Esophagus (tissue), 2 donors: ENCODE results near the gene GCN1. TPM values are rescaled to one million over a fixed set of nuclear protein-coding genes. Genes with fewer than 3 reads are reported as not detected.

Source experiments
- H3K27ac ChIP-seq, 2 donors: one replicate each; pipeline ENCODE4 v1.5.1; 2013; ENCODE audit warnings: low read depth in 2 of 2, mild to moderate bottlenecking in 2 of 2, inconsistent platforms in 1 of 2, low read length in 1 of 2, moderate library complexity in 1 of 2
- H3K27me3 ChIP-seq, 2 donors: one replicate each; pipeline ENCODE4 v1.6.1; 2013; ENCODE audit warnings: low read length in 2 of 2, control low read depth in 1 of 2, mild to moderate bottlenecking in 1 of 2; ENCODE audit not compliant: insufficient read depth in 2 of 2, control insufficient read depth in 1 of 2
- H3K36me3 ChIP-seq, 2 donors: one replicate each; pipeline ENCODE4 v1.6.1; 2013; ENCODE audit warnings: low read length in 1 of 2; ENCODE audit not compliant: control insufficient read depth in 2 of 2, insufficient read depth in 2 of 2
- H3K4me1 ChIP-seq, 2 donors: one replicate each; pipeline ENCODE4 v1.6.1; 2013; ENCODE audit warnings: low read length in 1 of 2; ENCODE audit not compliant: control insufficient read depth in 2 of 2, insufficient read depth in 2 of 2
- H3K4me3 ChIP-seq, 2 donors: one replicate each; pipeline ENCODE4 v1.5.1; 2013; ENCODE audit warnings: low read length in 2 of 2, mild to moderate bottlenecking in 2 of 2, low read depth in 1 of 2, moderate library complexity in 1 of 2
- H3K9me3 ChIP-seq, 2 donors: one replicate each; pipeline ENCODE4 v1.6.1; 2013; ENCODE audit warnings: mild to moderate bottlenecking in 2 of 2, low read depth in 1 of 2, low read length in 1 of 2, moderate library complexity in 1 of 2; ENCODE audit not compliant: control insufficient read depth in 2 of 2, insufficient read depth in 1 of 2
- WGBS, 2 donors: extraction: QIAGEN DNeasy Blood & Tissue Kit; methylation state at CpG; one replicate each; pipeline ENCODE4 v1.1.7; 2013; 5-methylcytosine and 5-hydroxymethylcytosine counted together
- polyA plus RNA-seq, 2 donors: library from polyadenylated mRNA; stranded (reverse); fragments of 200-250 nt; gene quantifications; one replicate each; pipeline ENCODE4 v1.2.3, GENCODE V29; 2013
- donor health status: healthy with polysubstance abuse.
- donor health status: Bipolar disorder and iron deficiency.

The GCN1 gene
- polyA plus RNA-seq, 2 donors = 22.9 to 28.1 TPM

GRCh38 chr12:120139958-120140357 lies 54.6 kb downstream of the GCN1 start:
- H3K36me3 ChIP-seq = peaks cover 37 to 66% of the 10 kb centered on the region in 2 donors
- no peaks in the 10 kb centered on the region for H3K27me3 ChIP-seq
- H3K4me1 ChIP-seq = no peaks in the 10 kb centered on the region
- H3K4me3 ChIP-seq = no peak overlapping the region
- H3K27ac ChIP-seq = no peak overlapping the region
- H3K9me3 ChIP-seq = peaks cover 0 to 2% of the 10 kb centered on the region in 2 donors
- 72 to 78% methylated on average over 5 of the region's 5 CpGs for WGBS, 2 donors

- Histone ChIP-seq H3K4me1 (no peaks in the 10 kb centered on the region), H3K27me3 (no peaks in the 10 kb centered on the region), H3K27ac (no peak overlapping the region), H3K9me3 (peaks cover 0 to 2% of the 10 kb centered on the region in 2 donors), H3K4me3 (no peak overlapping the region), H3K36me3 (peaks cover 39 to 66% of the 10 kb centered on the region in 2 donors)
- WGBS, 2 donors = 94 to 96% methylated on average over 9 of the region's 9 CpGs
These were observed 56.1 kb downstream of the GCN1 start for GRCh38 chr12:120138366-120138765.

- Histone ChIP-seq H3K27ac (no peak overlapping the region), H3K27me3 (no peaks in the 10 kb centered on the region), H3K4me3 (no peak overlapping the region), H3K4me1 (no peaks in the 10 kb centered on the region), H3K36me3 (peaks cover 39 to 71% of the 10 kb centered on the region in 2 donors), H3K9me3 (peaks cover 0 to 2% of the 10 kb centered on the region in 2 donors)
- WGBS, 2 donors = 93% methylated on average over 11 of the region's 11 CpGs
These were observed 56.7 kb downstream of the GCN1 start for GRCh38 chr12:120137833-120138232.

GRCh38 chr12:120136093-120136770 lies 58.3 kb downstream of the GCN1 start:
- Histone ChIP-seq H3K4me1 (no peaks in the 10 kb centered on the region), H3K27ac (no peak overlapping the region), H3K9me3 (no peaks in the 10 kb centered on the region), H3K4me3 (no peak overlapping the region), H3K36me3 (peaks cover 43 to 72% of the 10 kb centered on the region in 2 donors), H3K27me3 (no peaks in the 10 kb centered on the region)
- 83 to 84% methylated on average over 11 of the region's 11 CpGs for WGBS, 2 donors

GRCh38 chr12:120134307-120134980 lies 60.1 kb downstream of the GCN1 start:
- H3K4me1 ChIP-seq = no peaks in the 10 kb centered on the region
- no peaks in the 10 kb centered on the region for H3K27me3 ChIP-seq
- H3K27ac ChIP-seq = no peak overlapping the region
- no peaks in the 10 kb centered on the region for H3K9me3 ChIP-seq
- no peak overlapping the region for H3K4me3 ChIP-seq
- peaks cover 49 to 78% of the 10 kb centered on the region in 2 donors for H3K36me3 ChIP-seq
- 93 to 97% methylated on average over 20 of the region's 20 CpGs for WGBS, 2 donors

GRCh38 chr12:120132863-120133385 lies 61.6 kb downstream of the GCN1 start:
- H3K9me3 ChIP-seq = no peaks in the 10 kb centered on the region
- WGBS, 2 donors = 87 to 94% methylated on average over 6 of the region's 6 CpGs
- no peak overlapping the region for H3K4me3 ChIP-seq
- H3K36me3 ChIP-seq = peaks cover 49 to 79% of the 10 kb centered on the region in 2 donors
- no peak overlapping the region for H3K27ac ChIP-seq
- H3K4me1 ChIP-seq = no peaks in the 10 kb centered on the region
- H3K27me3 ChIP-seq = no peaks in the 10 kb centered on the region

- peaks cover 49 to 79% of the 10 kb centered on the region in 2 donors for H3K36me3 ChIP-seq
- H3K4me1 ChIP-seq = no peaks in the 10 kb centered on the region
- H3K27ac ChIP-seq = no peak overlapping the region
- H3K9me3 ChIP-seq = no peaks in the 10 kb centered on the region
- no peaks in the 10 kb centered on the region for H3K27me3 ChIP-seq
- WGBS, 2 donors = 80 to 85% methylated on average over 9 of the region's 9 CpGs
- no peak overlapping the region for H3K4me3 ChIP-seq
These were observed 62.3 kb downstream of the GCN1 start for GRCh38 chr12:120132054-120132836.

GRCh38 chr12:120131116-120131515 lies 63.4 kb downstream of the GCN1 start:
- WGBS, 2 donors = 96% methylated on average over 15 of the region's 15 CpGs
- H3K36me3 ChIP-seq = peaks cover 43 to 71% of the 10 kb centered on the region in 2 donors
- no peaks in the 10 kb centered on the region for H3K4me1 ChIP-seq
- H3K27me3 ChIP-seq = no peaks in the 10 kb centered on the region
- no peak overlapping the region for H3K4me3 ChIP-seq
- H3K27ac ChIP-seq = no peak overlapping the region
- H3K9me3 ChIP-seq = no peaks in the 10 kb centered on the region

GRCh38 chr12:120130011-120130410 lies 64.5 kb downstream of the GCN1 start:
- H3K36me3 ChIP-seq = peaks cover 38 to 69% of the 10 kb centered on the region in 2 donors
- no peak overlapping the region for H3K27ac ChIP-seq
- H3K9me3 ChIP-seq = no peaks in the 10 kb centered on the region
- 90 to 91% methylated on average over 6 of the region's 6 CpGs for WGBS, 2 donors
- no peaks in the 10 kb centered on the region for H3K27me3 ChIP-seq
- H3K4me1 ChIP-seq = no peaks in the 10 kb centered on the region
- H3K4me3 ChIP-seq = no peak overlapping the region
